HG03460 (cell line): ENCODE data around the gene SOX14.

ENCODE experiments used
- ATAC-seq: cut with Tn5 transposase; IDR thresholded peaks from one replicate; pipeline ENCODE4 v1.9.1; 2021; ENCODE audit not compliant: unreplicated experiment

SOX14 gene

DNA sequence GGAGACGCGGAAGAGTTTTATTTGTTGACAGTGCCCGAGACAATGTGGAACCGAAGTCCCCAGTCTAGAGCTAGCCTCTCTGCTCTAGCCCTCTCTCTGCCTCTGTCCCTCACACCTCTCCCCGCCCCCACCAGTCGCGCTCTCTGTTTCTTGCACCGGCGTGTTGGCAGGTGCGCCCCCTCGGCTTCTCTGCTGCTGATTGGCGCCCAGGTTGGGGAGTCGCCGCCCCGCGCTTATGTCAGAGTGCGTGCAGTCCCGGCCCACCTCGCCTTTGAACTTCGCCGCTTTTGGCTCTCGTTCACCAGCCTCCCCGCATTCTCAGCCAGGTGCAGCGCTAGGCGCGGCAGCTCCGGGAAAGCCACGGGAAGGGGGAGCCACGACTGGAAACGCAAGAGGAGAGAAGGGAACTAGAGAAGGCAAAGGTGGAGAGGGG is at the start of gene SOX14:
TSS of gene SOX14 (plus strand) at position 315 of the 433 bp plus-strand sequence. CDS start 470 bp downstream, outside the sequence.
- ATAC-seq: no peak

DNA sequence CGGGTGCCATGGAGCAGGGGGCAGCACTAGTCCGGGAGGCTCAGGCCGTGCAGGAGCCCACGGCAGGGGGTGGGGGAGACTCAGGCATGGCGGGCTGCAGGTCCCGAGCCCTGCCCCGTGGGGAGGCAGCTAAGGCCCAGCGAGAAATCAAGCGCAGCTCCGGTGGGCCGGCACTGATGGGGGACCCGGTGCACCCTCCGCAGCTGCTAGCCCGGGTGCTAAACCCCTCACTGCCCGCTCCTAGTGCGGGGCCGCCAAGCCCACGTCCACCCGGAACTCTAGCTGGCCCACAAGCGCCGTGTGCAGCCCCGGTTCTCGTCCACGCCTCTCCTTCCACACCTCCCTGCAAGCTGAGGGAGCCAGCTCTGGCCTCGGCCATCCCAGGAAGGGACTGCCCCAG is 49.6 kb upstream of the SOX14 start:
- no peak for ATAC-seq

DNA sequence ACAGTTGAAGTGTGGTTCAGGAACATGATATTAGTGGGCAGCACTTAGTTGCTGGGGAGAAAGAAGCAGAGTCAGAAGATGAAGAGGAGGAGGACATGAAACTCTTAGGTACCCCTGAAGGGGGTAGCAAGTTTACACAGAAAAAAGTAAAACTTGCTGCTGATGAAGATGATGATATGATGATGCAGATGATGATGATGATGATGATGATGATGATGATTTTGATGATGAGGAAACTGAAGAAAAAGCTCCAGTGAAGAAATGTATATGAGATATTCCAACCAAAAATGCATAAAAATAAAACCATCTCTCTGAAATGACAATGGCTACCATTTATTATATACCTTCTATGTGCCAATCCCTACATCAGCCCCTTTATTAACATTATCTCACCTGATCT is 39.9 kb upstream of the SOX14 start:
- ATAC-seq: no peak

- no peak for ATAC-seq
Measured at GRCh38 chr3:137737208-137737607, 26.9 kb upstream of the SOX14 start.

- no peak for ATAC-seq
Measured at GRCh38 chr3:137738710-137739109, 25.4 kb upstream of the SOX14 start.

GRCh38 chr3:137743608-137744007 is 20.5 kb upstream of the SOX14 start:
- no peak for ATAC-seq

DNA sequence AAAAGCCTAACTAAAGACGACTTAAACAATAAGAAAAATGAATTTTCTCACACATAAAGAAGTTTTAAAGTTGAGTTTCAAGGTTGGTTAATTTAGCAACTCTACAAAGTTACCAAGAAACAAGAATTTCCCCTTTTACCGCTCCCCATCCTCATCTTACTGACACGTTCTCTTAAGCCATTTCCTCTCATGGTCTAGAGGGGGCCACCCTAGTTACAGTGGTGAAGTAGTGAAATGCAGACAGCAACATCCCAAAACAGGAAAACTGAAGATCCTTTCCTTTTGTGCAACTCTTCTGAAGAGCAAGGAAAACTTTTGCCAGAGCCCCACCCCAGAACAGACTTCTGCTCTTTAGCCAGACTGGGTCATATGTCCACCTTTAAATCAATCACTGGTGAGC is 17.3 kb upstream of the SOX14 start:
- no peak for ATAC-seq

DNA sequence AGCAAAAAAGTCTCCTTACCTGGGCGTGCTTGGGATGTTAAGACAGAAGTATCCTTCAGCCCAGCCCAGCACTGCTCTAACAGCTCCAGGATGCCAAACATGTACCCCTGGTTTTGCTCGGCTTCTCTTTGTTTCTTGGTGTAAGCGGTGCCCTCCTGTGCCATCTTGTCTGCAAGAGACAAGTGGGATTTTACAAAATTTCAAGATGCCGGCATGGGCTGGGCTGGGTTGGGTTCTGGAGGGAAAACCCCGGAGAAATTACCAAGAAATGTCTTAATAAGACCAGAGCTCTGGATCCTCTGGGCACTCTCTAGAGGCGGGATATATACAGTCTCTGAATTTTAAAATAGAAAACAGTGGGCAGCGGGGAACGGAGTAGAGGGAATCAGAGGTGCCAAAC is 4.6 kb upstream of the SOX14 start:
- no peak for ATAC-seq

- ATAC-seq: no peak
Measured at GRCh38 chr3:137760341-137761098, 3.6 kb upstream of the SOX14 start.

DNA sequence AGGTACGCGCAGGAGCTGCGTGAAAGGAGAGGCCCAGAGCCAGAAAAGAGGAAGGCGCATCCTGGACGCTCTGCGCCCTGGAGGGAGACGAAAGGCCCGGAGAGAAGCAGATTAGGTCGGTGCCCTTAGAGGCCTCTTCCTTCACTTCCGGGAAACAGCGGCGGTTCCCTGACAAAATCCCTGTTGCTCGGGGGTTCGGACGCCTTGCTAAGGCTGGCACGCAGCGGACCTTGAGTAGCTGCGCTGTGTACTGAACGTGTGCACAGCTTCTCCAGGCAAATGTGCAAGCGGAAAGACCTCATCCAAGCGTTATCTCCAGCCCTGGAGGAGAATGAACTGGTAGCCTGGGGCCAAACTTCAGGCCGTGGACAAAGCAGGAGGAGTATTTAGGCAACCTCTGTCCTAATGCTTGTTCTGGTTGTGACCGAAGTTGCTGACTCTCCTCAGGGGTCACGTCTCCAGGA is 3.0 kb upstream of the SOX14 start:
- ATAC-seq: no peak

DNA sequence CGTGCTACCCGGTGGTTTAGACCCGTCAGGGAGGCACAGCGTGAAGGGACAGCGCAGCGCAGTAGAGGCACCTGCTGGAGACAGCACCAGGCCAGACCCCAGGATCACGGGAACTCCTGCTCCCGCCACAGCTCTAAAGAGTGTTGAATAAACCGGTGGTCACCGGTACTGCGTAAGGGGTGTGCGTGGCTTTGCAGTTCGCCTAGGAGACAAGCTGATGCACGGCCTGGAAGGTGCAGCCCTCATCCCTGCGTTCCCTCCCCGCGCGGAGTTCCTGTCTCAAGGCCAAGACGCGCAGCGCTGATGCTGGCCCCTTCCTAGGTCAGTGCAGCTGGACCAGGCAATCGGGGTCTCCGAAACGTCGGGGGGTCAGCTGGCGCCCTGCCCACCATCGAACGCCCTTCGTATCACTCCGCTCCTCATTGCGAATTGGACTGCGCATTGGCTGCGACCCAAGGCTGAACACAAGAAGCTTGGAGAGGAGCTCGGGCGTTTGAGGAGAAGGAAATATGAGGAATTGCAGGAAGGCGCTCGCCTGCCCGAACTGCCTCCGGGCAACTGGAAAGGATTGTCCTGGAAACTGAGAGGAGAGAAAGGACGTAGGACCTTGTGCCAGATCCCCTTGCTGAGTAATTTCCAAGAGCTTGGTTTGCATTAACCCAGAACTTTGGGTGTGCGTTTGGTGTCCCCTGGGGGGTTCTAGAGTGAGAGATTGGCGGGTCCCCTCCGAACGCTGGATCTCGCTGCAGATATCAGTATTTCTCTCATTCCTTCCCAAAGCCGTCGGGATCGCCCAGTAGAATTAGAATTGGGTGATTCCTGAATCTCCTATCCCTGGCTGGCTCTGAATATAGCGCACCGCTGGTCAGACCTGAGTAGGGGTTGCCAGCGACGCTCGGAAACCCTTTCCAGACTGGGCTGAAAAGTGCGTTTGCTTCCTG is 2.3 kb upstream of the SOX14 start:
- ATAC-seq: no peak

DNA sequence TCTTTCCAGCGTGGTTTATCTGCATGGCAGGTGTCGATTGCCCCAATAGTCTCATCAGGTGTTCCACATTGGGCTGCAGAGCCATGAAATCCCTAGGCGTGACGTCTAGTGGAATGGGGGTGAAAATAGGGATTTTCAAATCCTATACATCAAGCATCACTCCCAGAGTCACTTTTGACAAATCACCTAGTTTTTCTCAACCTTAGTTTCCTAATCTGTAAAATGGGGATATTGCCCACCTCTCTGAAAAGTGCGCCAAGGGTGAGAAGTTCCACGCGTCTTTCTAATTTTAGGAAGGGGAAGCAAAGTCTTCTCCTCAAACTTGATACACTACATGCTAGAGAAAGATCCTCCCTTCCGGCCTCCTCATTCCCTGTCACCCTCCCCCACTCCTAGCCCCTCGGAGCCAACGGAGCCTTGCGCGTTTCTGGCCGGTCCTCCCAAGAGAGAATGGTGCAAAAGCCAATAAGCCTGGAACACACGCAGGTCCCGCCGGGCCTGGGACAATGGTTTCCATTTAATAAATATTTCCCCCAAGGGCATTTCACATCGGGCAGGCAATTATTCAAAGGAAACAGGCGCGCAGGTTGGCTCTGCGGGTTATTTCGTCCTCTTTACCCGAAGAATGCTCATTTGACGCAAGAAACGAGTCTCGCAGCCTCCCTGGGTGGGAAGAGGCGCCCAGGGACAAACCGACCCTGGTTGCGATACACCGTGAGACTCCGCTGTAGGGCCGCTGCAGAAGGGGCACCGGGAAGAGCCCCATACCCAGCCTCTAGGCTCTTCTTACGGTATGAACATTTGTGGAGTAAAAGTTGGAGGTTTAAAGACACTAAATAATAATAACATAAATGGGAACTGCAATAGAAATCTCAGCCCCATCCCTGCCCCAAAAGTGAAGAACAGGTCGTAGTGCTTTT is 1.2 kb upstream of the SOX14 start:
- no peak for ATAC-seq

- no peak for ATAC-seq
Measured at GRCh38 chr3:137763594-137763938, 549 bp upstream of the SOX14 start.

GRCh38 chr3:137764563-137765309 is 621 bp downstream of the SOX14 start:
- no peak for ATAC-seq

DNA sequence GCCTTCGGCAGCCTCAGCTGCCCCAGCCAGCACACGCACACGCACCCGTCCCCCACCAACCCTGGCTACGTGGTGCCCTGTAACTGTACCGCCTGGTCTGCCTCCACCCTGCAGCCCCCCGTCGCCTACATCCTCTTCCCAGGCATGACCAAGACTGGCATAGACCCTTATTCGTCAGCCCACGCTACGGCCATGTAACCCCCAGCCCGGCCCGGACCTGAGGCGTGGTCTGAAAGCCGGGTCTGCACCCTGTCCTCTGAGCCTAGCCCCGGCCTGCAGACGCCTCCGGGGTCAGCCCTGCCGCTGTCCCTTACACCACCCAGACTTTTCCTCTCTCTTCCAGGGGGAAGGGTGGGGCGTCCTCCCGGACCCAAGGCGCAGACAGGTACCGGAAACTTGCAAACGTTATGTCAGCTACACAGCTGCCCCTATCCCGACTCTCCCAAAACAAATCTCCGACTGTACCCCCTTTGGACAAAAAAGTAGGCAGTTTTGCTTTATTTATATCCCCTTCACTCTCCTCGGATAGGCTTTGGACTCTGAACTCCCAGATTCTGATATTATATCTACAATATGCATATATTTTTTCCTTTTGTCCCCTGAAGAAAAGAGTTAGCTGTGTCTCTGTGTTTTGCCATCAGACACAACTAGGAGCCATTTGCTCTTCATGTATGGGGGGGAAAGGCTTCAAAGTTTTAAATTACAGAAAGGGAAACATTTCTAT is 1.4 kb downstream of the SOX14 start:
- ATAC-seq: no peak

- no peak for ATAC-seq
Measured at GRCh38 chr3:137766041-137766875, 2.1 kb downstream of the SOX14 start.

DNA sequence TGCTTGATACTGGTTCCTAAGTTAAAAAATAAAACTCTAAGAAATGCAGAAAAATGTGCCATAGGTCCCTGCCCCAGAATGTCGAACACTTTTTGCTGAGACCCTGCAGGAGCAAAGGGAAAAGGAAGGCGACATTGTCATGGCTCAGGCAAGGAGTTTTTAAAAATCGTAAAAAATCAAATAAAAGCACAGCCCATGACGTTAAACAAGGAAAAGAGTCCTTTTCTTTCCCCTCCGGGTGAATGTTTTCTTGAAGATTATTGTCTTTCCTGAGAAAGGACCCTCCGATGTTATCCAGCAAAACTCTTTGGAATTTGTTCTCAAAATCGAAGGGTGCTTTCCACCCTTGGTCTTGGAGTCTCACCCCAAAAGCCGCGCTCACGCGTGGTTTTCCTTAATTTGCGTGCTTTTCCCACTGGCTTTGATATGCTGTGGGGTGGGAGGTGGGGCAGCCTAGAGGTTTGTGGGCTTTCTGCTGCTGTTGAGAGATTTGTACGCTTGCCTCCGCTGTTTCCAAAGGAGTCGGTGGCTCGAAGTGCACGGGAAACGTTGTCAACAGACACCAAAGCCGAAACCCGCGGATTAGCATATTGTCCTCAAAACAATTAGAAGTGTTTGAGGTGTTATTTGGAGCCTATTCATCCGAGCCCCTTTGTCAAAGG is 2.9 kb downstream of the SOX14 start:
- no peak for ATAC-seq
